Endothelial cell of umbilical vein (primary cell): Measurements from ENCODE around the gene SLC39A11. TPM values are rescaled to one million over a fixed set of nuclear protein-coding genes. Genes with fewer than 3 reads are reported as not detected.

Experiments
- BruUV-seq: library from RNA; stranded (reverse); fragments of 400-500 nt; replicated peaks from 2 replicates; lab custom pipeline; 2021; lab: Mats Ljungman, UMichigan
- CTCF ChIA-PET: fragments of 300-600, 350-600 bp; sonication (Branson Sonifier 250); formaldehyde crosslinking; loops from one replicate; lab custom pipeline; 2021; ENCODE audit warnings: antibody characterized with exemption, inconsistent platforms; lab: Charles Lee
- POLR2A ChIA-PET: fragments of 300-600, 350-600 bp; sonication (Branson Sonifier 250); formaldehyde crosslinking; loops from one replicate; lab custom pipeline; 2021; ENCODE audit warnings: antibody characterized with exemption, inconsistent platforms; lab: Charles Lee
- DNase-seq: peaks from one replicate; pipeline ENCODE4 v3.0.0-alpha.2; 2011; ENCODE audit warnings: low read depth, low spot score
- FAIRE-seq: peaks from 2 replicates; lab custom pipeline; 2011; peaks lifted over from hg19 to GRCh38; lab: Jason Lieb, UNC
- H2AFZ ChIP-seq: 2 replicates; pipeline ENCODE4 v1.6.0; 2012; ENCODE audit warnings: low read depth, low read length, control low read depth, inconsistent platforms
- H3K27ac ChIP-seq: 2 replicates; pipeline ENCODE4 v1.5.1; 2011; ENCODE audit warnings: low read depth, mild to moderate bottlenecking, control low read depth, low read length, moderate library complexity; ENCODE audit not compliant: insufficient read depth
- H3K27me3 ChIP-seq, 2 experiments: 2 replicates each; pipeline versions ENCODE4 v1.6.0 to v1.6.1; 2011; ENCODE audit warnings: low read length in 2 of 2, mixed read lengths in 1 of 2; ENCODE audit not compliant: control insufficient read depth in 2 of 2, insufficient read depth in 2 of 2
- H3K36me3 ChIP-seq, 2 experiments: 2 replicates in 1 of 2; 3 replicates in 1 of 2; pipeline ENCODE4 v1.5.1; 2011; ENCODE audit warnings: low read length in 2 of 2, mild to moderate bottlenecking in 1 of 2, moderate library complexity in 1 of 2; ENCODE audit not compliant: control insufficient read depth in 2 of 2, insufficient read depth in 2 of 2; ENCODE audit errors: extremely low read depth in 1 of 2
- H3K4me1 ChIP-seq: 3 replicates; pipeline ENCODE4 v1.5.1; 2011; ENCODE audit warnings: mild to moderate bottlenecking, low read length; ENCODE audit not compliant: control insufficient read depth, insufficient read depth; ENCODE audit errors: extremely low read depth
- H3K4me2 ChIP-seq: 2 replicates; pipeline ENCODE4 v1.6.1; 2011; ENCODE audit warnings: low read length, control low read depth, mixed read lengths; ENCODE audit not compliant: insufficient read depth
- H3K4me3 ChIP-seq, 3 experiments: fragments of 200-600 bp in 1 of 3; sonication (generic), shearing (Covaris generic) in 1 of 3; replicated peaks in 1 of 3; 2 replicates each; pipeline ENCODE4 v1.5.1; 2011 to 2016; ENCODE audit warnings: control low read depth in 3 of 3, low read length in 3 of 3, mild to moderate bottlenecking in 2 of 3, inconsistent platforms in 1 of 3, low read depth in 1 of 3, moderate library complexity in 1 of 3; ENCODE audit not compliant: insufficient read depth in 1 of 3
- H3K79me2 ChIP-seq: 2 replicates; pipeline ENCODE4 v1.6.0; 2012; ENCODE audit warnings: low read length, inconsistent platforms; ENCODE audit not compliant: control insufficient read depth, insufficient read depth
- H3K9ac ChIP-seq: replicated peaks from 2 replicates; pipeline ENCODE3; 2011; ENCODE audit warnings: low read length, control low read depth; ENCODE audit not compliant: insufficient read depth; ENCODE audit errors: extremely low read depth
- H3K9me1 ChIP-seq: replicated peaks from 3 replicates; pipeline ENCODE4 v1.6.0; 2011; ENCODE audit warnings: mild to moderate bottlenecking, low read length; ENCODE audit not compliant: control insufficient read depth, insufficient read depth; ENCODE audit errors: extremely low read depth
- H3K9me3 ChIP-seq: replicated peaks from 2 replicates; pipeline ENCODE4 v1.5.1; 2012; ENCODE audit warnings: low read length, inconsistent platforms; ENCODE audit not compliant: control insufficient read depth, insufficient read depth
- H4K20me1 ChIP-seq: replicated peaks from 2 replicates; pipeline ENCODE3; 2011; ENCODE audit warnings: mild to moderate bottlenecking, low read length; ENCODE audit not compliant: control insufficient read depth, insufficient read depth; ENCODE audit errors: extremely low read depth
- CTCF ChIP-seq, 2 donors: IDR thresholded peaks; 1 replicate in 1 of 2; 2 replicates in 1 of 2; pipeline ENCODE4 v1.5.1; 2011; ENCODE audit warnings: low read length in 2 of 2, mild to moderate bottlenecking in 2 of 2, moderate library complexity in 2 of 2, control low read depth in 1 of 2, inconsistent platforms in 1 of 2, low read depth in 1 of 2; ENCODE audit not compliant: insufficient read depth in 1 of 2; ENCODE audit errors: extremely low read depth in 1 of 2
- EZH2 ChIP-seq: IDR thresholded peaks from 2 replicates; pipeline ENCODE4 v1.6.1; 2012; ENCODE audit warnings: borderline replicate concordance, low read depth, mild to moderate bottlenecking, moderate library complexity, low read length, inconsistent platforms; ENCODE audit not compliant: severe bottlenecking
- FOS ChIP-seq: IDR thresholded peaks from 2 replicates; pipeline ENCODE4 v1.6.1; 2011; ENCODE audit warnings: mild to moderate bottlenecking, low read length, moderate library complexity, borderline replicate concordance; ENCODE audit not compliant: insufficient read depth
- GATA2 ChIP-seq: IDR thresholded peaks from 2 replicates; pipeline ENCODE4 v1.7.0; 2011; ENCODE audit warnings: low read depth, mild to moderate bottlenecking, moderate library complexity, mixed read lengths, low read length; ENCODE audit not compliant: insufficient read length, insufficient read depth
- JUN ChIP-seq: IDR thresholded peaks from 2 replicates; pipeline ENCODE4 v1.6.1; 2011; ENCODE audit warnings: borderline replicate concordance, low read depth; ENCODE audit not compliant: insufficient read length, insufficient read depth
- MAX ChIP-seq: IDR thresholded peaks from 2 replicates; pipeline ENCODE4 v1.6.1; 2011; ENCODE audit not compliant: insufficient read depth, insufficient read length
- MYC ChIP-seq: IDR thresholded peaks from one replicate; pipeline ENCODE4 v1.6.1; 2011; ENCODE audit warnings: mild to moderate bottlenecking, low read depth, low read length
- POLR2A ChIP-seq: IDR thresholded peaks from 2 replicates; pipeline ENCODE4 v1.6.1; 2012; ENCODE audit warnings: low read depth, mild to moderate bottlenecking, control low read depth, low read length
- POLR2AphosphoS5 ChIP-seq: IDR thresholded peaks from 2 replicates; pipeline ENCODE4 v1.6.1; 2012; ENCODE audit warnings: low read depth, mild to moderate bottlenecking, control low read depth, low read length, moderate library complexity; ENCODE audit not compliant: insufficient read depth
- dilution Hi-C: fragments of 300-500 bp; cut with MboI; formaldehyde crosslinking; loops from one replicate; pipeline ENCODE4 v1.15.0; 2019; ENCODE audit warnings: low sequenced_read_pairs; ENCODE audit not compliant: extremely low pct_ligation_motif_present
- intact Hi-C: fragments of 100-400 bp; cut with micrococcal nuclease; formaldehyde crosslinking; loops from one replicate; pipeline ENCODE4 v1.10.0; 2022
- polyA plus RNA-seq, 4 experiments: library from polyadenylated mRNA; depleted of rRNA in 3 of 4; stranded (reverse) in 3 of 4; unstranded in 1 of 4; fragments of >200 nt; gene quantifications; 2 replicates each; pipeline versions ENCODE4 v1.2.1 to v1.2.3, GENCODE V29; 2011 to 2012; ENCODE audit warnings: missing spikeins in 1 of 4
- total RNA-seq: library from RNA; stranded (reverse); gene quantifications from 2 replicates; pipeline ENCODE4 v1.2.3, GENCODE V29; 2021

SLC39A11 gene
- total and polyA plus RNA-seq, 2 donors (not counting 3 experiments of a cell fraction or from before 2014, with no cell fraction given), result 8.1 to 11.9 TPM

DNA sequence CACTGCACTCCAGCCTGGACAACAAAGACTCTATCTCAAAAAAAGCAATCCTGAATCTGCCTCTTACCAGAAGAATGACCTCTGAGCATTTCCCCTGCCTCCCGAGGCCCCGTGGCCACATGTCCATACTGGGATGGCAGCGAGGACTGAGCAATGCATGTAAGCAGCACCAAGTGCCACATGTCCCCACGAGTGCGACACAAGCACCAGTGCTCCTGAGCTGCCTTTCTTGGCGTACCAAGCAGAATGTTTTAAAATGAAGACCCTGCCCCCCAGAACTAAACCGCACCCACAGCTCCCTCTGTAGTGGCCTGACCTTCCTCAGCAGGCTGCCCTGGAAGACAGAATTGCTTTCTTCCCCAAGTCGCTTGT, 373.3 kb downstream of the SLC39A11 start:
- FAIRE-seq, result no peak
- DNase-seq, result no peak
- H3K4me1 ChIP-seq, result peaks cover 11% of the 10 kb centered on the region
- TF ChIP-seq GATA2 (no peak), CTCF (IDR thresholded peaks at IDR 0.05; ENCODE audit: extremely low read depth in 1 of 2, insufficient read depth in 1 of 2, low read depth in 1 of 2, low read length in 2 of 2) (no peak), JUN (no peak), POLR2AphosphoS5 (no peak), MYC (no peak), EZH2 (no peak), POLR2A (no peak), MAX (no peak), FOS (no peak)
- H3K27me3 ChIP-seq, result no peaks in the 10 kb centered on the region
- H4K20me1 ChIP-seq, result no peaks in the 10 kb centered on the region
- no peaks in the 10 kb centered on the region for H3K9me1 ChIP-seq
- no peaks in the 10 kb centered on the region for H3K36me3 ChIP-seq
- no peak overlapping the region for H2AFZ ChIP-seq
- no peak overlapping the region for H3K27ac ChIP-seq
- dilution Hi-C loops (no loop called here), intact Hi-C loops (no loop called here)
- no peak overlapping the region for H3K4me2 ChIP-seq
- BruUV-seq, result no TSS peak
- H3K4me3 ChIP-seq, result no peak overlapping the region
- no peaks in the 10 kb centered on the region for H3K79me2 ChIP-seq
- no peaks in the 10 kb centered on the region for H3K9me3 ChIP-seq
- CTCF ChIA-PET, result interaction anchor here (1.2 to 2.3 kb wide), 3 partner anchors 9 to 651 kb away, joined by 4 to 7 read pairs (median 4); no protein-coding TSS in a partner anchor
- POLR2A ChIA-PET, result interaction anchor here (0.6 kb wide), 1 partner anchor 285 kb away, joined by 4 read pairs; no protein-coding TSS in a partner anchor
- H3K9ac ChIP-seq, result no peak overlapping the region
